ENCODE results near the gene PLD6.

DNA sequence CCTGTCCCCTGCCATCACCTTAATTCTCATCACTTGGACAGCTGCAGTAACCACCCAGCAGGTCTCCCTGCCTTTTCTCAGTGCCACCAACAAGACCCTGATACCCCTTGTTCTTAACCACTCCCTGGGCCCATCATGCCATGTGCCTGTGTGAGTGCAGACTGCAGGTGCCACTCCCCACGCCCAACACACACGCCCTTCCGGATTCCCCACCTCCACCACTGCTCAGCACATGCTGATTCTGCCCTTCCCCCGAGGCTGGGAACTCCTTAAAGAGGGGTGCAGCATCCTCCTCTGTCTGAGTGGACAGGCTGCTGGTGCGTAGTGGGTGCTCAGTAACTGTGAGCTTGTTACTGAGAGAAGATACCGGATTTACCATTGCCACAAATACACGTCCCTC is 52.4 kb downstream of the PLD6 start:
- TF ChIP-seq, protein P1, sequence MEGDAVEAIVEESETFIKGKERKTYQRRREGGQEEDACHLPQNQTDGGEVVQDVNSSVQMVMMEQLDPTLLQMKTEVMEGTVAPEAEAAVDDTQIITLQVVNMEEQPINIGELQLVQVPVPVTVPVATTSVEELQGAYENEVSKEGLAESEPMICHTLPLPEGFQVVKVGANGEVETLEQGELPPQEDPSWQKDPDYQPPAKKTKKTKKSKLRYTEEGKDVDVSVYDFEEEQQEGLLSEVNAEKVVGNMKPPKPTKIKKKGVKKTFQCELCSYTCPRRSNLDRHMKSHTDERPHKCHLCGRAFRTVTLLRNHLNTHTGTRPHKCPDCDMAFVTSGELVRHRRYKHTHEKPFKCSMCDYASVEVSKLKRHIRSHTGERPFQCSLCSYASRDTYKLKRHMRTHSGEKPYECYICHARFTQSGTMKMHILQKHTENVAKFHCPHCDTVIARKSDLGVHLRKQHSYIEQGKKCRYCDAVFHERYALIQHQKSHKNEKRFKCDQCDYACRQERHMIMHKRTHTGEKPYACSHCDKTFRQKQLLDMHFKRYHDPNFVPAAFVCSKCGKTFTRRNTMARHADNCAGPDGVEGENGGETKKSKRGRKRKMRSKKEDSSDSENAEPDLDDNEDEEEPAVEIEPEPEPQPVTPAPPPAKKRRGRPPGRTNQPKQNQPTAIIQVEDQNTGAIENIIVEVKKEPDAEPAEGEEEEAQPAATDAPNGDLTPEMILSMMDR (IDR thresholded peaks at IDR 0.05; ENCODE audit: insufficient read depth, low read length, poor library complexity, severe bottlenecking), result no peak
- no peak for TF ChIP-seq EZH2phosphoT487 (conservative IDR thresholded peaks at IDR 0.05; ENCODE audit: low read length)
